GM21367 (cell line): ENCODE results near the gene FLT1.

Experiments
- ATAC-seq: cut with Tn5 transposase; IDR thresholded peaks from one replicate; pipeline ENCODE4 v1.9.1; 2021; ENCODE audit not compliant: unreplicated experiment

The FLT1 gene

GRCh38 chr13:28464861-28465460, 30.0 kb downstream of the FLT1 start:
- ATAC-seq: no peak

GRCh38 chr13:28463481-28463880, 31.4 kb downstream of the FLT1 start:
- no peak for ATAC-seq

DNA sequence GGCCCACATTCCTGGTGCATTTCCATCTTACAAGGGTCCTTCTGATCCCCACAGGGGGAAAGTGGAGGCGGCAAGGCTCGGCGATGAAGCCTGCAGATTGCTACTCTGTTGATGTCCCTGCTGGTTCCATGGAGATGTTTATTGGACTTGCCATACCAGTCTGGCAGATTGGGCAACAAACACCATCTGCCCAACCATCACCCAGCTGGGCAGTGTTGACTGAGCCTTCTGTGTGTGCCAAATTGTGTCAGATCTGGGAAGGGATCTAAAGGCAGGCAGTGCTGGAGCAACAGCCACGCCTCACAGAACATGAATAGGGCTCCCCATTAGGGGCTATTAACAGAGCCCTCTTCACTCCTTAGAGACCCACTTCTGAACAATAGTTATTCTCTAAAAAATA, 35.0 kb downstream of the FLT1 start:
- ATAC-seq: no peak

- ATAC-seq: no peak
Measured at GRCh38 chr13:28458608-28459007, 36.3 kb downstream of the FLT1 start.

DNA sequence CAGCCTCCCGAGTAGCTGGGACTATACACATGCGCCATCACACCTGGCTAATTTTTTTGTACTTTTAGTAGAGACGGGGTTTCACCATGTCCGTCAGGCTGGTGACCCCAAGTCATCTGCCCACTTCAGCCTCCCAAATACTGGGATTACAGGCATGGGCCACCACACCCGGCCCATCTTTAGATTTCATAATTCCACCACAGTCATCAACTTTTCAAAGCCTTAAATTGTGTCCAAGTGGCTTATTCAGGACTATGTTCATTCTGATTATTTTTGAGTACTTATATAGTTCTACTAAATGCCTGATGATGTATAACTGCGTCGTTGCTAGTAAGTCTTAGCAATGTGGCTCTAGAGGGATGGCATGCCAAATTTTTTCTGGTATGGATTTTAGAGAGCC, 36.9 kb downstream of the FLT1 start:
- ATAC-seq: no peak

DNA sequence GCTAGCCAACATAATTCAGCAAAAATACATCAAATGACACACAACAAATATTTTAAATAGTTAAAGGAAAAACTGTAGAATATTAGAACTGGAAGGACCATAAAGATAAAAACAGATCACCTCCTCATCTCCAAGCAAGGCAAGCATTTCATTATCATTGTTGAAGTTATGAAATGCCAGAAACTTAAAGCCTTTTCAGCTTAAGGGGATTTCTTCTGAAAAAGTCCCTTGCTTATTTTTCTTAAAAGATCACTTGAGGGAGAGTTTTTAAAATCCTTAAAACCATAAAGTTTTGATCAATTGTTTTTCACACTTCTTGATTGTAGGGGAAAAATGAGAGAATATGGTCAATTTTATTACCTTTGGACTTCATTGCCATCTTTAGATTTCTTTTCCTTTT, 37.4 kb downstream of the FLT1 start:
- ATAC-seq: no peak

GRCh38 chr13:28455580-28456194, 39.2 kb downstream of the FLT1 start:
- ATAC-seq: no peak

GRCh38 chr13:28452755-28453154, 42.2 kb downstream of the FLT1 start:
- ATAC-seq: no peak

DNA sequence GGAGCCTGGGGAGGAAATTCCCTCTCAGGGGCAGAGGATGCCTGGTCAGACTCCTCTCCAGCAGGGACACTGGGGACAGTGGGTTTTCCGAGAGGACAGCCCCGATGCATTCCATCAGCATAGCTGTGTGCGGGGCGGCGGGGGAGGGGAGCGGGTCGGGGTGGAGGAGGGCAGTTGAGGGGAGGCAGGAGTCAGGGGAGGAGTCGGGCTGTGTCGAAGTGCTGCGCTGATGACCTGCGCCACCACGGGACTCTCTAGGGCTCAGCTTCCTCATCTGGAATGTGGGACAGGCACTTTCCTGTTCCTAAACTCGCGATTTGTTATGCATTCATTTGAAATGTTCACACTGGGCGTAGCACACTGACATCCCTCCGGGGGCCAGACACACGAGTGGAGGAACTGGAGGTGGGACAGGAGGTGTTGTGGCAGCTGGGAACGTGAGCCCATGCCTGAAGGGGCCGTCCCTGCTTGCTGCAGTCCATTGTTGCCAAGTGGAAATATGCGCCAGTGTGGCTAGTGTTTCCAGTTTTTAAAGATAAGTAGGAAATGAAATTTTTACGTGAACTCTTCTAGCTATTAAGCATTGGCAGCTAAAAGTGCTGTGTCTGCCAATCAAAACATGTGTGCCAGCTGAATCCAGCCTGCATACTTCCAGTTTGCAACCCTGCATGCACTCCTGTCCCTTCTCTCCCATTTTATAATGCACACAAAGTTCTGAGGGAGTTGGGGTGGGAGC, 43.3 kb downstream of the FLT1 start:
- no peak for ATAC-seq

DNA sequence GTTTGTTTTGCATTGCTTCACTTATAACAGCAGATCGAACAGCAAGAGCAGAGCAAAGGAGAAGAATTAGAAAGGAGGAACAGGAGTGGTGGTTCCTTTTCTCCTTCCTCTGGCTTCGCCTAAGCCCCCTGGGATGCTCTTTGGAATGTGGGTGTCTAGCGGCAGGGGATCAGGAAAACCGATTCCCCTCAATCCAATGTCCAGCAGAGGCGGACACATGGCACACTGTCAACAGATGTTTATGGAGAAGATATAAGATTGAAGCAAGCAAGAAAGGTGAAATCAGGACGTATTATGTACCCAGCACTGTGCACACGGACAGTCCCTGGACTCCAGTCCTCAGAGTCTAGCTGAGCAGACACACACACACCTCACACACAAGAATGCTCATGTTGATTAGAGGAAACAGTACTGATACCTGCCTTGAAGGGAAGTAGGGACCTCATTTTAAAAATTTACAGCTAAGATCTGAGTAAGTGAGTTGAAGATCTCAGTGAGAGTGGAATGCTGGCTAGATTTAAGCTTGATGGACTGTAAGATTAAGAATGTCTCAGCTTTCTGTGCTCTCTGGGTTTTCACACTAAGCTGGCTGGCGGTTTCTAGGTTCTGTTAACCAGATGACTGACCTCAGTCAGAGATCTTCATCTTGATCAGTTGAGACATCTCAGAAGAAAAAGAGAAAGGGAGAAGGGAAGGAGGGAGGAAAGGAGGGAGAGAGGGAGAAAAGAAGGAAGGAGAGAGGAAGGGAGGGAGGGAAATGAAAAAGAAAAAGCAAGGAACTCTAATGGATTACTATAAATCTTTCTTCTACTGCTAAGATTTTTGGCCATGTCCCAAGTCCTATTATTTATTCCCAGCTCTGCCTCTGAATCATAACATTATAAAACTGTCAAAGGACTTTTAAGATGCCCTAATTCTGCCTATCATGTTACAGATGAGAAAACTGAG, 44.8 kb downstream of the FLT1 start:
- no peak for ATAC-seq

GRCh38 chr13:28448651-28449358, 46.1 kb downstream of the FLT1 start:
- no peak for ATAC-seq

DNA sequence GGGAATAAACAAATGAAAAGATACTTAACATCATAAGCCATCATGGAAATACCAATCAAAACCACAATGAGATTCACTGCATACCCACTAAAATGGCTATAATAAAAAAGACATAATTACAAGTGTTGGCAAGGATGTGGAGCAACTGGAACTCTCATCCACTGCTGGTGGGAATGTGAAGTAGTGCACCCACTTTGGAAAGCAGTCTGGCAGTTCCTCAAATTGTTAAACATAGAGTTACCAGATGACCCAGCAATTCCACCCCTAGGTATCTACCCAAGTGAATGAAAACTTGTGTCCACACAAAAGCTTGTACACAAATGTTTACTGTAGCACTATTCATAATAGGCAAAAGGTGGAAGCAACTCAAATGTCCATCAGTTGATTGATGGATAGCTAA, 46.9 kb downstream of the FLT1 start:
- no peak for ATAC-seq

- ATAC-seq: no peak
Measured at GRCh38 chr13:28447206-28447605, 47.7 kb downstream of the FLT1 start.

- no peak for ATAC-seq
Measured at GRCh38 chr13:28442839-28443238, 52.1 kb downstream of the FLT1 start.

DNA sequence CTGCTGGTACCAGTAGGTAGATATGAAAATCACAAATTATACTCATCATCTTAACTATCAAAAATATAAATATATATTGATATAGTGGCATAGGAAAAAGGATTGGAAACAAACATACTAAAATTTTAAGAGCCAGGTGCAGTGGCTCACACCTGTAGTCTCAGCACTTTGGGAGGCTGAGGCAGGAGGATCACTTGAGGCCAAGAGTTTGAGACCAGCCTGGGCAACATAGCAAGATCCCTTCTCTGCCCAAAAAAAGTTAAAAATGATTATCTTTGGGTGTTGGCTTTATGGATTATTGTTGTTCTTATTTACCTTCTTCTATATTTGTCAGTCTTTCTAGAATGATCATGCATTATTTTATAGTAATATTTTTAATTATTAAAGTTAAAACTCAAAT, 53.4 kb downstream of the FLT1 start:
- no peak for ATAC-seq

- ATAC-seq: no peak
Measured at GRCh38 chr13:28440774-28441504, 54.0 kb downstream of the FLT1 start.

- no peak for ATAC-seq
Measured at GRCh38 chr13:28438598-28439334, 56.2 kb downstream of the FLT1 start.

DNA sequence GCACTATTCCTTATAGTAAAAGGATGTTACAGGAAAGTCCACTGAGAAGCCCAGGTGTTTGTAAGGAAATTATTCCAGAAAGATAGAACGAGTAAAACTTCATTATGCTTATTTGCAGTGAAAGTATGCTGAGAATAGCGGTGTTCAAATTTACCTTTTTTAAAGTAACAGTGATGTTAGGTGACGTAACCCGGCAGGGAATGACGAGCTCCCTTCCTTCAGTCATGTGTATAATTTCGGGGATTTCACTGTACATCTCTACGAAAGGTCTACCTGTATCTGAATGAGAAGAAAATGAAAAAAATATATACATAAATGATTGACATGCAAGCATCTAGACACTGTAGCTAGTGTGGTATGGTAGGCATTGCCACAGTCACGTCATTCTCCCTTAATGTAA, 56.9 kb downstream of the FLT1 start:
- ATAC-seq: no peak

GRCh38 chr13:28435917-28436316, 59.0 kb downstream of the FLT1 start:
- no peak for ATAC-seq
